Right lobe of liver (tissue), 4 donors: ENCODE results near the gene DDRGK1.

Experiments used
- CTCF ChIP-seq, 4 donors: fragments of 200-600 bp in 3 of 4; fragments of 450-650 bp in 1 of 4; IDR thresholded peaks; one replicate each; pipeline versions ENCODE4 v1.5.1 to v1.8.0; 2016 to 2022; ENCODE audit warnings: antibody characterized with exemption in 4 of 4, mild to moderate bottlenecking in 2 of 4
- POLR2A ChIP-seq: fragments of 450-650 bp; IDR thresholded peaks from one replicate; pipeline ENCODE4 v1.6.1; 2017; ENCODE audit warnings: antibody characterized with exemption, mild to moderate bottlenecking
- donor health status: DM: no; HTN: no; CAD: no.
- donor health status: DM: no; HTN: no; CAD: no.
- donor health status: DM: no; HTN: yes; CAD: no.

- TF ChIP-seq CTCF (IDR thresholded peaks at IDR 0.05) (no peak), POLR2A (no peak)
Observed at GRCh38 chr20:3166913-3167342, 37.6 kb downstream of the DDRGK1 start.
